HG03064 (cell line): ENCODE results near the gene EXOC6B.
A peak's percentile ranks its signal among the peaks of the same experiment; 100 is the strongest.

ENCODE experiments used
- ATAC-seq: cut with Tn5 transposase; IDR thresholded peaks from one replicate; pipeline ENCODE4 v1.9.1; 2021; ENCODE audit warnings: low read depth; ENCODE audit not compliant: unreplicated experiment

Gene EXOC6B

DNA sequence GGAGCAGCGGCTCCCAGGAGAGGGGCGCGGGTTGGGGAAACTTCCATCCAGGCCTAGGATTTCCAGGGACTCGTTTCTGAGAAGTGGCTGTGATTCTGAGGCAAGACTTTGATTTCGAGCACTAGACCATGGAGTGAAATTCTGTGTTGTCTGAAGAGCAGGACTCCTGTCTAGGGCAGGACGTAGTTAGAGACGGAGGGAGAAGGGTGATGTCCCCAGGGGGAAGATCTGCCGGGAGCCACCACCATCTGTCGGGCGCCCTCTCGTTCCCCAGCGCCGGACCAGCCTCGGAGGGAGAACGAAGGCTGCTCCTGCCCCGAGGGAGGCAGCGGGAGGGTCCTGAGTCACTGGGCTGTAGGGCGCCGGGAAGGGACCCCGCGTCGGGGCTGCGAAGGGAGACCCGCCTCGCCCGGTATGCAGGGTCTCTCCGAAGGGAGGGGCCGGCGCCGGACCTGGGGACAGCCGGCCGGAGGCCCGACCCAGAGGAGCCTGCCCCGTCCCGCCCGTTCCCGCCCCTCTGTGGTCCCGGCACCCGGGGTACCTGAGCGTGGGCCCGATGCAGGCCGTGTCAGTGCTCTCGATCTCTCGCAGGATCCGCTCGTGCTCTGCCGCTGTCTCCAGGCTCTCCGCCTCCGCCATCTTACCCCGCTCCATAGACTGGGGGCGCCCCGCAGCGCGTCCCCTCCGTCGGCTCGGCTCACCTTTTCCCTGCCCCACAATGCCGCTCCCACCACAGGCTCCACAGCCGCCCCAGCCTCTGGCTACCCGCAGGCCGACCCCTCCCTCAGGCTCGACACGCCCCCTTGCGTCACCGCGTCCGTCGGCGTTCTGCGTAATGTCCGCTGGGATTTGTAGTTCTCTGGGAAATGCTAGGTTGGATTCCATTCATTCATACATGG is at the start of gene EXOC6B:
Gene EXOC6B, minus strand, starts transcription at position 777 of the 899 bp plus-strand sequence.
- peak; percentile 90 for ATAC-seq

DNA sequence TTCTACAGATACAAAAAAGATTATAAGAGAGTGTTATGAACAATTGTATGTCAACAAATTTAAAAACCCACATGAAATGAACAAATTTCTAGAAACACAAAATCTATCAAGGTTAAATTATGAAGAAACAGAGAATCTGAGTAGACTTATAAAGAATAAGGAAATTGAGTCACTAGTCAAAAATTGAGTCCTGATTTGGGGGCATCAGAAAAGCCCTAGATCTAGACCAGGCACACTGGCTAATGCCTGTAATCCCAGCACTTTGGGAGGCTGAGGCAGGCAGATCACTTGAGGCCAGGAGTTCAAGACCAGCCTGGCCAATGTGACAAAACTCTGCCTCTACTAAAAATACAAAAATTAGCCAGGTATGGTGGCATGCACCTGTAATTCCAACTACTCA is 46.0 kb upstream of the EXOC6B start:
- ATAC-seq: no peak

DNA sequence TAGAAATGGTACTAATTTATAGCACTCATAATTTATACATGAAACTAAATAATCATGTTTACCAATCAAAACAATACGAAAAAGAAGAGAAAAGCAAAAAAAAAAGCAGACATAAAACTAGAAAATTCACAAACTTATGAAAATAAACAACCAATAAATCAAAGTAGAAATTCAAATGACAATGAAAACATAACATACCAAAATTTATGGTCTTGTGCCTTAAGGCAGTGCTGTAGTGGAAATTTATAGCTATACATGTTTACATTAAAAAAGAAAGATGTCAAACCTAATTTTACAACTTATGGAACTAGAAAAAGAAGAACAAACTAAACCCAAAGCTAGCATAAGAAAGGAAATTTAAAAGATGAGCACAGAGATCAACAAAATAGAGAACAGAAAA is 45.2 kb upstream of the EXOC6B start:
- no peak for ATAC-seq

DNA sequence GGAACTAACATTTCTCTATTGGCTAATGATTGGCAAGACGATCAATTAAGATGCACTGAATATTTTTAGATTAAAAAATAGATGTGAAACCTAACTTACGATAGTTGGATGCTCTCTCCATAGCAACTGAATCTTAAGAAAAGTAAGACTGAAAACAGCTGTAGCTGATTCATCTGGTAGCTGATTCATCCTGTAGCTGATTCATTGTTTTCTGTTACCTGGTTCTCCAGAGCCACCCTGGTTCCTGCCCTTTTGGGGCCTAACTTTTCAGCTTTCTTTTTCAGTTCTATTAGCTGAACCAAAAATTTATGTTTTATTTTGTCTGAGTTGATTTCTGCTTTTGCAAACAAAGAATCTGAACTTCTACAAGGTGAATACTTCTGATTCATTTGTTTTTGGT is 38.7 kb upstream of the EXOC6B start:
- no peak for ATAC-seq

DNA sequence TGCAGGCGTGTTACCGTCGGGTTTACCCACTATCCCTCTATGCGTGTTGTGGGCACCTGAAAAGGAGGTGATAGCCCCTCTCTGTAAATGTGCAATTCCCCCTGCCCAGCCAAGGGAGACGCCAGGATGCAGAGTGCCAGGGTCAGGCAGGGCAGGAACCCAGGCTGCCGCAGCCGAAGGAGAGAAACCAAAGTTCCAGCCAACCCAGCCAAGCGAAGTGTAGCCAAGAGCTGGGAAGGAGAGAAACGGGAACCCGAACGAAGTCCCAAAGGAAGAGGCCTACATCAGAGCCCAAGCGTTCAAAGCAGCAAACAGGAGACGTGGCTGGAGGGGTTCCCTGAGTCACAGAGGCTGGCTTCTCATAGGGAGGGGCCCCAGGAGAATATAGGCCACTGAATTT is 37.2 kb upstream of the EXOC6B start:
- ATAC-seq: no peak

DNA sequence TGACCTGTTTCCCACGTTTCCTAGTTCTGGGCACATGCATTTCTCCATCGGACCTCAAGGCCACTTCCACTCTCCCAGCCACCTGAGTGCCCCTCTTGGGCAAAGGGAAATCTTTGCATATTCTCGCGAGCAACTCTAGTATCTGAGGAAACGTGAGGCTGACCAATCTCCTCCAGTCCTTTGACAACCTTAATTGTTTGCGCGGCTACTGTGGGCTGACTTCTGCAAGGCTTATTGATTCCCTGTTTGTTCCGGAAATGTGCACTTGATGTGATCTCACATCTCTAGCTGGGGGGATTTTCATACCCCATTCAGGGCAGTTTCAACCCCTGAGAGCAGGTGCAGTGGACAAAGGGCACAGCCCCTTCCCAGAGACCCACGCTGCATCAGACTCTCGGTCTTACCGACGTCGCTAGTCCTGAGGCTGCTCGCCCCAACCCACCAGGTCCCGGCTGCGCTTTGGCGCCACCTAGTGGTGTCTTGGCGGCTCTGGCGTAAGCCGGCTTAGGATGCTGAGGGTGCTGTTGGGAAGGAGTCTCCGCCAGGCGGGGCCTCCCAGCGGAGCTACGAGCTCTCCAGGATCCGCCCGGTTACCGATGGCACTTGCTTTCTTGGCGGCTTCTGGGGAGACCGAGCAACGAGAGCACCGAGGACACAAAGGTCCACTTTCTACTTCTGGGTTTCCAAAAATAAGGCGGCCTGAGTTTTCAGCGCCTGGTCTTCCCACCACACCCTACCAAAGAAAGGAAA is 36.6 kb upstream of the EXOC6B start:
- ATAC-seq: peak; percentile 89

DNA sequence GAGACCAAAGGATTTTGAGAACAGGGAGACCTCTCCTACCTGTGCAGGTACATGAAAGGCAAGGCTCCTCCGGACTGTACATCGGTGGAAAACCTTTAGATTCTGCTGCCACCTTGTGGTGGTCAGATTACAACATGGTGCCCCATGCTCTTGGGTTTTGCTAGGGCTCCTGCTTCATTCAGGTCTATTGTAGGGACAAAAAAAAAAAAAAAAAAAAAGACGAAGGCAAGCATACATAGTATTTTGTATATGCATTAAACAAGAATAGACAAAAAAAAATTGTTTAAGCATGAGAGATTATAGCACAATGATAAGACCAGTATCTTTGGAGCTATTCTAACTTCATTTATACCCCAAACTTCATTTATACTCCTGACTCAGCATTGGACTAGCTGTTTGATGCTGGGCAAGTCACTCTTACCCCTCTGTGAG is 34.0 kb upstream of the EXOC6B start:
- peak; percentile 45 for ATAC-seq

DNA sequence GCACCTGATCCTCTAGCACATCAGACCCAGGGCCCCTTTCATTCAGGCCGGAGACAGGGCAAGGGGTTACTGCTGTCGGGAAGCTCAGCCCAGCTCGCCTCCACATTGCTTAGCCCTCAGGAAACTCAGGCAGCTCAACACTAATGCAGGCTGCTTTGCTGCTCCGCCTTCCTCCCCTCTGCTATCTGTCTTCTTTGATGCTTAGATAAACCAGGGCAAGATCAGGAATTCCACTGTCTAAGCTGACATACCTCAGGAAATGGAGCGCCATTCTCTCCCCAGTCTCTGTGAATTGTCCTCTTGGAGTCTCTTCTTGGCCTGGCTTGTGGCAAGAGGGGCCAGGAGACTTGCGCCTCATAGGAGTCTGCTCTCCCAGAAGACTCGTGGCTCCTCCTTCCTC is 25.5 kb upstream of the EXOC6B start:
- no peak for ATAC-seq

DNA sequence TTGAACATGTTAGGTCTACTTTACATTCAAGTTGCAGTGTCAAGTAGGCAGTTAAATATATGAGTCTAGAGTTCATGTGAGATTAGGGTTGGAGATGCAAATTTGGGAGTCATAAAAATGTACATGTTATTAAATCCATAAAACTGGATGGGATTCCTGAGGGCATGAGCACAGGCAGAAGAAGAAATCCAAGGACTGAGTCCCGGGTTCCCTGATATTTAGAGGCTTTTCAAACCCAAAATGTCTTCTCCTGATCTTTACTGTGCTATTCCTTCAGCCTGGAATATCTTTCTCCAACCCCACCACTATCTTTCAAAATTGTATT is 23.3 kb upstream of the EXOC6B start:
- no peak for ATAC-seq

DNA sequence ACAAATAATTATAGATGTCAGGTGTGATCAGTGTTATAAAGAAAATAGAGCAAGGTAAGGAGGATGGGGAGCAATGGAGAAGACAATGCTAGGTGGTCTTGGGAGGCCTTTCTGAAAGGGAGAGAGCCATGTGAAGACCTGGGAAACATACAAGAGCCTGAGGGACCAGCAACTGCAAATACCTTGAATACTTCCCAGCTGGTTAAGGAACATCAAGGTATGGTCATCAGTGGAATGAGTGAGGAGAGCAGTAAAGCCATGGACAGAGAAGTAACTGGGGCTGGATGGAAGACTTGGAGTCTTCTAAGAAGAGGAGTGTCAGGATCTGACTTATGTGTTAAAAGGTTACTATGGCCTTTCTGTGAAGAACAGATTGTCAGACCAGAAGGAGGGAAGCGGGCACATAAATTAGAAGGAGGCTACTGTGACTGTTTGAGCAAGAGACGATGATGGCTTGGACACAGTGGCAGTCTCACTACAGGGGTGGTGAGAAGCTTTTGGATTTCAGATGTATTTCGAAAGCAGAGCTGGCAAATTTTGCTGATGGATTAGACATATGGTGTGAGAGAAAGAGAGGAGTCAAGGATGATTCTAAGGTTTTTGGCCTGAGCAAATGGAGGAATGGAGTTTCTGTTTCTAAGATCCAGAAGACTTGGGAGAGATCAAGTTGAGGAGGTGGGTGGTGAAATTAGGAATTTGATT is 22.8 kb upstream of the EXOC6B start:
- no peak for ATAC-seq

DNA sequence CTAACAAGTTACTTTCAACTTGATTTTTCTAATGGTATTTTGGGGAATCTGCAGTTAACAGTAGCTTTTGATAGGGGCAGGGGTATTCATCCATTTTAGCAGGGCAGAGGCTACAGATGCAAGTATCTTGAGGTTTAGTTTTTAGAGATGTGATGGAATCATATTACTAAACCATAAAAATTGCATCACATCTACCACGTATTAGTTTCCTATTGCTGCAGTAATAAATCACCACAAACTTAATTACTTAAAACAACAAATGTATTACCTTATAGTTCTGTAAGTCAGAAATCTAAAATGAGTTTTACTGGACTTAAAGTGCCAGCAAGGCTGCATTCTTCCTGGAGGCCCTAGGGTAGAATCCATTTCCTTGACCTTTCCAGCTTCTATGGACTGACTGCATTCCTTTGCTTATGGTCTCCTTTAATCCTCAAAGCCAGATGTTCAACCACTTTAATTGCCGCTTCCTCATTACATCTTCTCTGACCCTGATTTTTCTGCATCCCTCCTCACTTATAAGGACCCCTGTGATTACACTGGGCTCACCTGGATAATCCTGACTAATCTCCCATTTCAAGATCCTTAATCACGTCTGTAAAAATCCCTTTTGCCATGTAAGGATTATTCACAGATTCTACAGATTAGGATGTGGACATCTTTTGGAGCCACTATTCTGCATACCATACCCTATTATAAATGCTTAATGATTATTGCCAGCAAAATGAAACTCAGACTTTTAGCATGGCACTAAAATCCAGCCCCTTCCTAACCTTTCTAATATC is 21.9 kb upstream of the EXOC6B start:
- ATAC-seq: no peak

DNA sequence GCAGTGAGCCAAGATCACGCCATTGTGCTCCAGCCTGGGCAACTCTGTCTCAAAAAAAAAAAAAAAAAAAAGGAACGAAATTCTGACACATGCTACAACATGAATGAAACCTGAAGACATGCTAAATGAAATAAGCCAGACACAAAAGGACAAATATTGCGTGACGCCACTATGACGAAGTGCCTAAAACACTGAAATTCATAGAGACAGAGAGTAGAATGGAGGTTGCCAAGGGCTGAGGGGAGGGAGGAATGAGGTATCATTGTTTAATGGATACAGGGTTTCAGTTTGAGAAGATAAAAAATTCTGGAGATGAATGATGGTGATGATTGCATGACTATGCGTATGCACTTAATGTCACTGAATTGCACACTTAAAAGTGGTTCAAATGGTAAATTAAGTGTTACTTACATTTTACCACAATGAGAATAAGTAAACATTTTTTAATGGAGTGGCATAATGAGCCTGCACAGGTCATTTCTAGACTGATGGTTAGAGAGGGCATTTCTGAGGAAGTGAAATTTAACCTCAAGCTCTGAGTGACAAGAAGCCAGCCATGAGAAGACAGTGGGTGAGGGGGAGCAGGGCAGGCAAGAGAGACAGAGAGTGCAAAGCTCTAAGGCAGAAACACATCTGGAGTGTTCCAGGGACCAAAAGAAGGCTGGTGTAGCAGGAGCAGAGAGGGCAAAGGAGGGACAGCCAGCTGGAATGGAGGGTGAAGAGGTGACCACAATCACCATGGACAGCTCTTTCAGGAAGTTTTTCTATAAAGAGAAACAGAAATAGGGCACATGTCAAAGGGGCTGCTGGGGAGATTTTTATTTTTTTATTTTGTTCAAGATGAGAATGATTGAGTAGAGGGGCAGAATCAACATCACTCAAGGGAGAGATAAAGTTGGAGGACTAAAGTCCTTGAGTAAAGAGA is 20.6 kb upstream of the EXOC6B start:
- peak; percentile 82 for ATAC-seq

DNA sequence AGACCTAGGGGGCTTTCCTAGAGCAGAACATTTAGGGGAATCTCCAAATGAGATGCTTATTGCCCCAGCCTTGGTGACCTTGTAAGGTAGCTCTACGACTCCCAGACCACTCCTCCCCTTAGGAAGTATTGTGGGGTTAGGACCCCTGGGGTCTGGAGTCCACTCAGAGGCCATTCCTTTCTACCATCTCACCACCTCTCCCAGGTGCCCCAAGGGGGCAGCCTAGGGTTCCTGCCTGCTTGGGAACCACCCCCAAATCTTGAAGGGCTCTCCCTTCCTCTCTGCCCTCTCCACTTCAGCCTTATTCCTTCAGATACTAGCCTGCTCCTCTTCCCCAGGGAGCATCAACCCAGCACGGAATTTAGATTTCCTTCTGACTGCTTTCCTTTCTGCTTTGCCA is 17.5 kb upstream of the EXOC6B start:
- no peak for ATAC-seq

DNA sequence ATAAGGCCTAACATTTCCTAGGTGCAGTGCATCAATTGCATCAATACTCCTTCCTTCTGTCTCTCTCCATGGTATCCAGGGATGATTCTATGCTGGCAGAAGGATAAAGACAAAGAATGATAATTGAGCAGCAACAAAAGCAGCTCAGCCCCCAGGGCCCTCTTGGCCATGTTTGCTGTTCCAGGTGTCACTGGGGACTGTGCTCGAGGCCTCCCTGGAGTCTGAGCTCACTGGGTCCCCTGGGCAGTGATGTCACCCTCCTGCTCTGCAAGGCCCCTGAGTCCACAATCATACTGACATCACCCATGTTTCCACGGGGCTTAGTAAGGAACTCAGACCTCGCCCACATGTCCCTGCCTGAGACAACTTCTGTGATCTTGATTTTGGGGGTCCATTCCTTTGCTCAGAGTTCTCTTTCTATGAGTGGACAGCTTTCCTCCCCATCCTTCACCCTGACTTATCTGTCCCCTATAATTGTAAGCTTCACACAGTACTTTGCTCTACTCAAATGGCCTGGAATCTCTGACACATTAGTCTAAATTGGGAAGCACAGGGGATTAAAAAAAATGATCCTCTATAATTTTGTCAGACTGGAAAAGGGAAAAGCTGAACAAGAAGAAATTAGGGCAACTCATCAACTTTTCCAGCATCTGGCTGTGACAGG is 15.8 kb upstream of the EXOC6B start:
- ATAC-seq: no peak

DNA sequence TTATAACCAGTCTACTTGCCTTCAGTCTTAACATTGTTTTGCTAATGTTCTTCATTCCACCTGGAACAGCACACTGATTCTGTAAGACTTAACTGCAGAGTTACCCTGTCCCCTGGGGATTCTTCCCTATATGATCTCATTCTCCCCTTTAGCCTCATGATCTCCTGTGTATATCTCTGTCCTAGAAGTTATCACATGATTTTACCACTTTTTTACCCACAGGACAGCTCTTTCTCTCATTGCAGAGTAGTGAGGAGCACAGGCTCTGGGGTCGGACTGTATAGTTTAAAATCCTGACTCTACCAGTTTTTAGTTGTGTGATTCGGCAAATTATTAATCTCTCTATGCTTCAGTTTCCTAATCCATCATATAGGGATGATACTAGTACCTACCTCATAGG is 14.2 kb upstream of the EXOC6B start:
- ATAC-seq: no peak

DNA sequence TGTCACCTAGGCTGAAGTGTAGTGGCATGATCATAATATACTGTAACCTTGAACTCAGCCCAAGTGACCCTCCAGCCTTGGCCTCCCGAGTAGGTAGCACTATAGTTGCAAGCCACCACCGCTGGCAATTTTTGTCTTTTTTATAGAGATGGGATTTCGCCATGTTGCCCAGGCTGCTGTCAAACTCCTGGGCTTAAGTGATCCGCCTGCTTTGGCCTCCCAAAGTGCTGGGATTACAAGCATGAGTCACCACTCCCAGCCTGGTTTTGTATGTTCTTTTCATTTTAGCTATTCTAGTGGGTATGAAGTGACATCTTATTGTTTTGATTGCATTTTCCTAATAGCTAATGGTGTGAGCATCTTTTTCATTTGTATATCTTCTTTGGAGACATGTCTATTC is 11.3 kb upstream of the EXOC6B start:
- no peak for ATAC-seq

DNA sequence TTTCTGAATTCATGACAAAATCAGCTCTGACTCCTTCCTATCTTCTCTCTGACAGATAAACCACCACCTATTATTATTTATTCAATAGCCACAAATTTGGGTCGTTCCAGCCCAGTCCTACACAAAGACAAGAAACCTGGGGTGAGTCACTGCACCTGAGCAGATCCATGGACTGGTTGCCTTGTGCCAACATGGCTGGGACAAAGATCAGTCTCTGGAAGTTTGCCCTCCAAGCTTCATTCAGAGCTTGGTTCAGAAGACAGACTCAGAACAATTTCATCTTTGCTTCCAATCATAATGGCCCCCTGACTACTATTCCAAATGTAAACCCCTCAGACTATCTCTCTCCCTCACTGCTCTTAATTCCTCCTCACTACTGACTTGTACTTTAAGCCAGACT is 9.6 kb upstream of the EXOC6B start:
- no peak for ATAC-seq

DNA sequence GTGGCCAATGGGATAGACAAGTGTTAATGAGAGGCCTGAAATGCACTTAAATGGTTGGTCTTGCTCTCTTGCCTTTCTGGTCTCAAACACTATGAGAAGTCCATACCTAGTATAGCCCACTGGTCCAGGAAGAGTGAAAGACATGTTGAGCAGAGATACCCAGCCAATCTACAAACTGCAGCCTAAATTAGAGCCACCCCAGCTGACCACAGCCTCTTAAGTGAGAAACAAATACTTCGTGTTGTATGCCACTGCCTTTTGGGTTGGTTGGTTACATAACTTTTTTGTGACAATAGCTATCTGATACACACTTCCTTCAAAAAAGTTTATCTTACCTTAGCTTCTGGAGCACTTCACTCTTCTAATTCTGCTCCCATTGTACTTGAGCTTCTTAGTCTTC is 8.8 kb upstream of the EXOC6B start:
- no peak for ATAC-seq

DNA sequence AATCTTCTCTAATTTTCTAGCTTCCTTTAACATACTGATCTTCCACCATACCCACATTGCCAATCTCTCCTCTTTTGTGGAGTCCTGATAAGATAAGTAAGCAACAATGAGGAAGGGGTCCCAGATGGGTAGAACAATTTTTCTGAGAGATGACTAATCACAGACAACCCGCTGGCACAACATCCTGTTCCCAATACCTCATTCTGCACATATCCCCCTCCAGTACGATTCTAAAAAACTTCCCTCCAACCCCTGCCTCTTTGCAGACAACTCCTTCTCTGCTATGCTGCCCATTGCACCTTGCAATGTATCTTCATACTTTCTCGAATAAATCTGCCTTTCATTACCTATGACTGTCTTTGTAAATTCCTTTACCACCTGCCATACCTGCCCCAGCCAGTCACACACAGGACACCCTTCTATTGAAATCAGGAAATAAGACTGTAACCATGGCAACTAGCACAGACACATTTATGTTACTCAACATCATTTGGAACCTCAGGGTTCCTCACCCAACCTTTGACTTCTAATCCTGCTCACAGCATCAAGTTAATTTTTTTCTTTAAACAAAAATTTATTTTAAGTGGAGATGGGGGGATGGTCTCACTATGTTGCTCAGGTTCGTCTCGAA is 7.4 kb upstream of the EXOC6B start:
- ATAC-seq: no peak
